Brain microvascular endothelial cell (primary cell): Measurements from ENCODE around the gene CEL.

Source experiments
- DNase-seq: peaks from one replicate; pipeline ENCODE4 v3.0.0-alpha.2; 2020
- H3K27ac ChIP-seq: fragments of 250-450 bp; sonication (Bioruptor Pico); 2 replicates; pipeline ENCODE4 v1.5.1; 2020; ENCODE audit warnings: mild to moderate bottlenecking, moderate library complexity
- H3K27me3 ChIP-seq: fragments of 250-450 bp; sonication (Bioruptor Pico); replicated peaks from 2 replicates; pipeline ENCODE4 v1.5.1; 2020; ENCODE audit warnings: mild to moderate bottlenecking
- H3K36me3 ChIP-seq: fragments of 250-450 bp; sonication (Bioruptor Pico); replicated peaks from 2 replicates; pipeline ENCODE4 v1.5.1; 2020; ENCODE audit warnings: mild to moderate bottlenecking
- H3K4me3 ChIP-seq: 2 replicates; pipeline ENCODE4 v1.5.1; 2011; ENCODE audit warnings: low read depth, mild to moderate bottlenecking, control low read depth, low read length, moderate library complexity
- CTCF ChIP-seq: IDR thresholded peaks from 2 replicates; pipeline ENCODE4 v1.5.1; 2011; ENCODE audit warnings: low read depth, mild to moderate bottlenecking, moderate library complexity, low read length, control low read depth, inconsistent platforms; ENCODE audit errors: missing control alignments
- in situ Hi-C: cut with HindIII; loops from 2 replicates; pipeline ENCODE4 v1.10.0; 2017; ENCODE audit warnings: low sequenced_read_pairs, low pct_ligation_motif_present

Gene CEL

GRCh38 chr9:133029994-133030316, 31.8 kb upstream of the CEL start:
- TF ChIP-seq CTCF, result no peak
- Histone ChIP-seq H3K27me3 (no peaks in the 10 kb centered on the region), H3K36me3 (no peaks in the 10 kb centered on the region), H3K4me3 (peak overlapping the region; percentile 94), H3K27ac (peak overlapping the region; percentile 70)
- in situ Hi-C loops, result loop anchor here (25.0 kb wide), 1 partner anchor 107 kb away; no protein-coding TSS in a partner anchor
- no peak for DNase-seq

- peak within 1 kb of the TSS; percentile 94 for H3K4me3 ChIP-seq
- TF ChIP-seq CTCF, result no peak
- no peaks in the 10 kb centered on the region for H3K27me3 ChIP-seq
- peak; percentile 97 for DNase-seq
- in situ Hi-C loops, result loop anchor here (25.0 kb wide), 1 partner anchor 107 kb away; no protein-coding TSS in a partner anchor
- no peaks in the 10 kb centered on the region for H3K36me3 ChIP-seq
- peak within 1 kb of the TSS; percentile 87 for H3K27ac ChIP-seq
These were observed 31.3 kb upstream of the CEL start, which contains the start of gene GTF3C5 for GRCh38 chr9:133030317-133031129. TSS of gene GTF3C5 (plus strand) at chr9:133030997. CDS start at chr9:133031012, 15 bp downstream.

GRCh38 chr9:133031130-133031422, 30.7 kb upstream of the CEL start:
- Histone ChIP-seq H3K4me3 (peak overlapping the region; percentile 94), H3K27ac (peak overlapping the region; percentile 87), H3K27me3 (no peaks in the 10 kb centered on the region), H3K36me3 (no peaks in the 10 kb centered on the region)
- TF ChIP-seq CTCF, result no peak
- DNase-seq, result no peak
- in situ Hi-C loops, result loop anchor here (25.0 kb wide), 1 partner anchor 106 kb away; no protein-coding TSS in a partner anchor

GRCh38 chr9:133031496-133031911, 30.3 kb upstream of the CEL start:
- Histone ChIP-seq H3K27me3 (no peaks in the 10 kb centered on the region), H3K27ac (no peak overlapping the region), H3K4me3 (peak overlapping the region; percentile 94), H3K36me3 (no peaks in the 10 kb centered on the region)
- in situ Hi-C loops, result loop anchor here (25.0 kb wide), 1 partner anchor 106 kb away; no protein-coding TSS in a partner anchor
- no peak for TF ChIP-seq CTCF
- no peak for DNase-seq

- in situ Hi-C loops, result loop anchor here (25.0 kb wide), 1 partner anchor 105 kb away; no protein-coding TSS in a partner anchor
- Histone ChIP-seq H3K4me3 (no peak overlapping the region), H3K27ac (no peak overlapping the region), H3K27me3 (no peaks in the 10 kb centered on the region), H3K36me3 (no peaks in the 10 kb centered on the region)
- no peak for TF ChIP-seq CTCF
- DNase-seq, result no peak
These were observed 29.6 kb upstream of the CEL start for GRCh38 chr9:133032171-133032570.

- Histone ChIP-seq H3K27me3 (no peaks in the 10 kb centered on the region), H3K4me3 (no peak overlapping the region), H3K36me3 (no peaks in the 10 kb centered on the region), H3K27ac (no peak overlapping the region)
- in situ Hi-C loops, result loop anchor here (25.0 kb wide), 1 partner anchor 102 kb away; no protein-coding TSS in a partner anchor
- no peak for DNase-seq
- no peak for TF ChIP-seq CTCF
These were observed 26.1 kb upstream of the CEL start for GRCh38 chr9:133035669-133036068.
